Trophoblast cell (in vitro differentiated cells and primary cell): ENCODE results near the gene IRF9.

Experiments
- DNase-seq, 2 donors: peaks; one replicate each; pipeline ENCODE4 v3.0.0-alpha.2; 2016
- H2AFZ ChIP-seq: 2 replicates; pipeline ENCODE4 v1.6.1; 2013; ENCODE audit warnings: low read length, moderate library complexity, mild to moderate bottlenecking; ENCODE audit not compliant: insufficient read depth, poor library complexity
- H2AK5ac ChIP-seq: 2 replicates; pipeline ENCODE4 v1.6.1; 2013; ENCODE audit warnings: mild to moderate bottlenecking, low read length
- H2BK120ac ChIP-seq: 2 replicates; pipeline ENCODE4 v1.6.1; 2013; ENCODE audit warnings: low read length, mild to moderate bottlenecking, moderate library complexity; ENCODE audit not compliant: insufficient read depth, poor library complexity
- H2BK12ac ChIP-seq: 2 replicates; pipeline ENCODE4 v1.6.1; 2013; ENCODE audit warnings: mild to moderate bottlenecking, low read length, moderate library complexity
- H2BK5ac ChIP-seq: 2 replicates; pipeline ENCODE4 v1.6.1; 2013; ENCODE audit warnings: low read length, low read depth, moderate library complexity, mild to moderate bottlenecking; ENCODE audit not compliant: poor library complexity
- H3K14ac ChIP-seq: 2 replicates; pipeline ENCODE4 v1.6.1; 2013; ENCODE audit warnings: mild to moderate bottlenecking, low read length
- H3K18ac ChIP-seq: 2 replicates; pipeline ENCODE4 v1.6.1; 2013; ENCODE audit warnings: mild to moderate bottlenecking, low read length
- H3K23ac ChIP-seq: 2 replicates; pipeline ENCODE4 v1.6.1; 2013; ENCODE audit warnings: low read length
- H3K27ac ChIP-seq: 2 replicates; pipeline ENCODE4 v1.5.1; 2013; ENCODE audit warnings: low read depth, mild to moderate bottlenecking, inconsistent platforms, low read length, moderate library complexity
- H3K27me3 ChIP-seq: 2 replicates; pipeline ENCODE4 v1.6.1; 2013; ENCODE audit warnings: inconsistent platforms, mild to moderate bottlenecking, low read length, moderate library complexity; ENCODE audit not compliant: insufficient read depth
- H3K36me3 ChIP-seq, 2 experiments: 1 replicate in 1 of 2; 2 replicates in 1 of 2; pipeline ENCODE4 v1.6.1; 2013; ENCODE audit warnings: low read length in 2 of 2, mild to moderate bottlenecking in 2 of 2, moderate library complexity in 1 of 2; ENCODE audit not compliant: insufficient read depth in 2 of 2, control insufficient read depth in 1 of 2
- H3K4ac ChIP-seq: 2 replicates; pipeline ENCODE4 v1.6.1; 2013; ENCODE audit warnings: low read depth, mild to moderate bottlenecking, low read length, moderate library complexity
- H3K4me1 ChIP-seq, 2 experiments: 1 replicate in 1 of 2; 2 replicates in 1 of 2; pipeline ENCODE4 v1.6.1; 2013; ENCODE audit warnings: low read length in 2 of 2, mild to moderate bottlenecking in 2 of 2, moderate library complexity in 1 of 2; ENCODE audit not compliant: insufficient read depth in 2 of 2, control insufficient read depth in 1 of 2
- H3K4me2 ChIP-seq: 2 replicates; pipeline ENCODE4 v1.6.1; 2013; ENCODE audit warnings: inconsistent platforms, mild to moderate bottlenecking, low read length, moderate library complexity
- H3K4me3 ChIP-seq: 2 replicates; pipeline ENCODE4 v1.5.1; 2013; ENCODE audit warnings: mild to moderate bottlenecking, low read depth, low read length, inconsistent platforms
- H3K79me1 ChIP-seq: one replicate; pipeline ENCODE4 v1.6.1; 2013; ENCODE audit warnings: low read length
- H3K79me2 ChIP-seq: 2 replicates; pipeline ENCODE4 v1.6.1; 2013; ENCODE audit warnings: low read length, mild to moderate bottlenecking; ENCODE audit not compliant: control insufficient read depth, insufficient read depth, poor library complexity
- H3K9ac ChIP-seq: 2 replicates; pipeline ENCODE4 v1.6.1; 2013; ENCODE audit warnings: mild to moderate bottlenecking, low read length
- H3K9me3 ChIP-seq: 2 replicates; pipeline ENCODE4 v1.6.1; 2013; ENCODE audit warnings: low read depth, mild to moderate bottlenecking, control low read depth, inconsistent platforms, low read length; ENCODE audit not compliant: insufficient read depth
- H4K12ac ChIP-seq: 2 replicates; pipeline ENCODE4 v1.6.1; 2013; ENCODE audit warnings: low read depth, mild to moderate bottlenecking, low read length, moderate library complexity
- H4K8ac ChIP-seq: 2 replicates; pipeline ENCODE4 v1.6.1; 2013; ENCODE audit warnings: low read depth, mild to moderate bottlenecking, low read length, moderate library complexity
- H4K91ac ChIP-seq: one replicate; pipeline ENCODE4 v1.6.1; 2013; ENCODE audit warnings: low read depth, mild to moderate bottlenecking, low read length, moderate library complexity
- WGBS: extraction: QIAGEN DNeasy Blood & Tissue Kit; methylation state at CpG from one replicate; pipeline ENCODE4 v1.1.7; 2013; ENCODE audit warnings: missing lambda C conversion rate; ENCODE audit not compliant: insufficient read length, insufficient coverage; ENCODE audit errors: extremely low coverage; 5-methylcytosine and 5-hydroxymethylcytosine counted together

Gene IRF9

DNA sequence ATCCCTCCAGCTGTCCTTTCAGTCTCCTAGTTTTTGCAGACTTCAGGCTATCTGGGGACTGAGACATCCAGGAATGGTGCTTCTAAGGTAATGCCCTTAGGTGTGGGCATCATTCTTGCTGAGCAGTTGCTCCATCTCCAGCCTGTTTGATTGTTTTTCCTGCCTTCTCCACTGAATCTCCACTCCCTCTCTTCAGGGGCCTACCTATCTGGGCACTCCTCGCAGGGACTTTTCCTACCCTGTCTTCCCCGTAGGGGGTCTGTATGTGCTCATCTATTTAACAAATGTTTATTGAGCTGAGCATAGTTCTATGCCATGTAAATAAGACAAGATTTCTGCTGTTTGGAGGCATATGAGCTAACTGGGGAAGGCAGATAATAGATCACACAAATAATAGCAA lies 28.1 kb upstream of the IRF9 start:
- H3K27ac ChIP-seq: no peak overlapping the region
- peaks cover 3% of the 10 kb centered on the region for H3K79me2 ChIP-seq
- H3K4me1 ChIP-seq: peaks cover 6 to 10% of the 10 kb centered on the region in 2 experiments
- no peaks in the 10 kb centered on the region for H3K9me3 ChIP-seq
- no peak overlapping the region for H4K8ac ChIP-seq
- H3K4me2 ChIP-seq: no peak overlapping the region
- H3K27me3 ChIP-seq: no peaks in the 10 kb centered on the region
- no peak overlapping the region for H2AK5ac ChIP-seq
- H2BK120ac ChIP-seq: no peak overlapping the region
- H2AFZ ChIP-seq: no peak overlapping the region
- H3K36me3 ChIP-seq: peaks cover 2 to 5% of the 10 kb centered on the region in 2 experiments
- DNase-seq: no peak
- no peak overlapping the region for H3K9ac ChIP-seq
- H2BK12ac ChIP-seq: no peak overlapping the region
- no peak overlapping the region for H2BK5ac ChIP-seq
- no peak overlapping the region for H3K4me3 ChIP-seq
- no peak overlapping the region for H3K4ac ChIP-seq
- no peak overlapping the region for H3K14ac ChIP-seq
- H3K23ac ChIP-seq: no peak overlapping the region
- H4K91ac ChIP-seq: no peak overlapping the region
- no CpG with 5 or more reads among the region's 2 CpGs for WGBS
- no peak overlapping the region for H3K18ac ChIP-seq
- peaks cover 5% of the 10 kb centered on the region for H3K79me1 ChIP-seq
- no peak overlapping the region for H4K12ac ChIP-seq

DNA sequence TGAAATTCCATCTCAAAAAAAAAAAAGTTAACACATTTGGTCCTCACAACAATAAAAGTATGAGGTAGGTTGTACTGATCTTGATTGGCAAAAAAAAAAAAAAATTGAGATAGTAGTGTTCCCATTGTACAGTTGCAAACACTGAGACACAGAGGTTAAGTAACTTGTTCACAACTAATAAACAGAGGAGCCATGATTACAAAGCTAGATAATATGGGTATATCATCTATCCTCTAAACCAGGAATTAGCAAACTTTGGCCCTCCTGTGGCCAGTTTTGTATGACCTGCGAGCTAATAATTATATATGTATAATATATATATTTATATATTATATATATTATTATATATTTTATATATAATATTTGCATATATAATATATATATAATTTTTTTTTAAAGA lies 27.3 kb upstream of the IRF9 start:
- no peaks in the 10 kb centered on the region for H3K27me3 ChIP-seq
- WGBS: no CpG with 5 or more reads among the region's 1 CpG

GRCh38 chr14:24135584-24135833 lies 25.6 kb upstream of the IRF9 start:
- Histone ChIP-seq H4K12ac (no peak overlapping the region), H3K23ac (no peak overlapping the region), H3K79me1 (peaks cover 5% of the 10 kb centered on the region), H3K36me3 (peaks cover 19% of the 10 kb centered on the region in 2 experiments), H3K79me2 (peaks cover 3% of the 10 kb centered on the region), H3K4me3 (peak overlapping the region; percentile 96), H2AFZ (peak overlapping the region; percentile 48), H3K9me3 (peaks cover 1% of the 10 kb centered on the region), H3K27me3 (no peaks in the 10 kb centered on the region), H3K27ac (no peak overlapping the region), H3K18ac (no peak overlapping the region), H2AK5ac (no peak overlapping the region), H2BK120ac (no peak overlapping the region), H4K8ac (peak overlapping the region; percentile 41), H3K4me1 (peaks cover 6 to 10% of the 10 kb centered on the region in 2 experiments), H3K9ac (no peak overlapping the region), H3K4me2 (peak overlapping the region; percentile 78), H2BK12ac (no peak overlapping the region), H3K14ac (no peak overlapping the region), H2BK5ac (no peak overlapping the region), H3K4ac (no peak overlapping the region), H4K91ac (no peak overlapping the region)
- no CpG with 5 or more reads among the region's 9 CpGs for WGBS
- no peak for DNase-seq

More for the DNA sequence above, 27.3 kb upstream of the IRF9 start:
- H3K36me3 ChIP-seq: peaks cover 9 to 10% of the 10 kb centered on the region in 2 experiments
- no peak overlapping the region for H2BK120ac ChIP-seq
- no peak overlapping the region for H3K23ac ChIP-seq
- no peak overlapping the region for H2AFZ ChIP-seq
- no peak overlapping the region for H2AK5ac ChIP-seq
- no peaks in the 10 kb centered on the region for H3K9me3 ChIP-seq
- no peak overlapping the region for H3K4me3 ChIP-seq
- H3K79me2 ChIP-seq: peaks cover 3% of the 10 kb centered on the region
- no peak overlapping the region for H3K9ac ChIP-seq
- H3K27ac ChIP-seq: no peak overlapping the region
- H3K4ac ChIP-seq: no peak overlapping the region
- H4K8ac ChIP-seq: no peak overlapping the region
- H3K14ac ChIP-seq: no peak overlapping the region
- no peak overlapping the region for H4K91ac ChIP-seq
- peaks cover 6 to 10% of the 10 kb centered on the region in 2 experiments for H3K4me1 ChIP-seq
- no peak for DNase-seq
- no peak overlapping the region for H4K12ac ChIP-seq
- H3K18ac ChIP-seq: no peak overlapping the region
- H2BK12ac ChIP-seq: no peak overlapping the region
- no peak overlapping the region for H3K4me2 ChIP-seq
- peaks cover 5% of the 10 kb centered on the region for H3K79me1 ChIP-seq
- H2BK5ac ChIP-seq: no peak overlapping the region

DNA sequence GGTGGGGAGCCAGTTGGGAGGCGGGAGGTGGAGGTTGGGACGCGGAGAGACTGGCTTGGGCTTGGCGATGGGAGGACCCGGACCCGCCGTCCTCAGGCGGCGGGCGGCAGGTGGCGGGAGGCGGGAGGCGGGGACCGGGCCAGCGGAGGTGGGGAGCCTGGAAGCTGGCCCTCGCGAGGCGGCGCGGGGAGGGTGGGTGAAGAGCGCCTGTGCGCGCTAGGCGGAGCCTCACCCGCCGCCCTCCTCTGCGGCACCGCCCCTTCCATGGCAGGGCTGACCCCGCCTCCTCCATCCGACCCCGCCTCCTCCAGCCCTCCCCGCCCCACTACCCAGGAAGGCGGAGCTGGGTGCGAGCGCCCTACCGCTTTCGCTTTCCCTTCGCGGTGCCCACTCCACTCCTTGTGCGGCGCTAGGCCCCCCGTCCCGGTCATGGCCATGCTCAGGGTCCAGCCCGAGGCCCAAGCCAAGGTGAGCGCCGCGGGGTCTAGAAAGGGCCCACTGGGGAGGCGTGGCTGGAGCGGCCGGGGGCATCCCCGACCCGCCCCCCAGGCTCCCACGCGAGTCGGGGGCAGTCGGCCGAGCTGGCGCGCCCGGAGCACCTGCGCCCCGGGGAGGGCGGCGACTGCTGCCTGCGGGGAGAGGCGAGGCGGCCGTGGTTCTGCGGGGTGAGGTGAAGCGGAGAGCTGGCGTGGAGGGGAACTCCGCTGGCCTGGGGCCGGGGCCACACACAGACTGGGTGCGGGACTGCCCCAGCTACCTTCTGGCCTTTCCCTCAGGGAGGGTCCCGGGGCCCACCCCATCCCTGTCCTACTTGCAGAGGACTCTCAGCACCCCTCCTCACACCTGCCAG lies 25.0 kb upstream of the IRF9 start, which contains the start of gene PSME1:
Gene PSME1 (plus strand): TSS at position 361 of the 850 bp plus-strand sequence. CDS start 69 bp downstream, at position 430.
- Histone ChIP-seq H3K36me3 (peaks cover 19% of the 10 kb centered on the region in 2 experiments), H3K4ac (no peak within 1 kb of the TSS), H3K23ac (no peak within 1 kb of the TSS), H2BK12ac (no peak within 1 kb of the TSS), H3K79me2 (peaks cover 6% of the 10 kb centered on the region), H3K14ac (peak within 1 kb of the TSS; percentile 46), H3K4me1 (peaks cover 6 to 10% of the 10 kb centered on the region in 2 experiments), H2AFZ (peak within 1 kb of the TSS; percentile 61), H3K27ac (no peak within 1 kb of the TSS), H3K79me1 (peaks cover 9% of the 10 kb centered on the region), H3K9me3 (peaks cover 1% of the 10 kb centered on the region), H2BK5ac (no peak within 1 kb of the TSS), H3K27me3 (no peaks in the 10 kb centered on the region), H2AK5ac (peak within 1 kb of the TSS; percentile 20), H3K18ac (peak within 1 kb of the TSS; percentile 54), H4K8ac (peak within 1 kb of the TSS; percentile 84), H4K91ac (peak within 1 kb of the TSS; percentile 67), H2BK120ac (peak within 1 kb of the TSS; percentile 59), H4K12ac (peak within 1 kb of the TSS; percentile 68), H3K4me2 (peak within 1 kb of the TSS; percentile 78), H3K4me3 (peak within 1 kb of the TSS; percentile 96), H3K9ac (peak within 1 kb of the TSS; percentile 73)
- no CpG with 5 or more reads among the region's 75 CpGs for WGBS
- peak; percentile 82 to 88 for DNase-seq
